ENCODE results near the gene UNC5C.
A peak's percentile ranks its signal among the peaks of the same experiment; 100 is the strongest.

- TF ChIP-seq CTCF (conservative IDR thresholded peaks at IDR 0.05; ENCODE audit: low read length), result peak; percentile 66
- TF ChIP-seq EZH2phosphoT487 (IDR thresholded peaks at IDR 0.05; ENCODE audit: borderline replicate concordance, low read depth, low read length), result no peak
These were observed 381.0 kb downstream of the UNC5C start for GRCh38 chr4:95167805-95168204.
